ENCODE data around the gene TCTA. TPM values are rescaled to one million over a fixed set of nuclear protein-coding genes. Genes with fewer than 3 reads are reported as not detected.
A peak's percentile ranks its signal among the peaks of the same experiment; 100 is the strongest.

The TCTA gene
- total and polyA plus RNA-seq, 9 of the 15 experiments (the other 6 are each of a cell fraction or from before 2014, with no cell fraction given): 4.0 to 15.4 (median 8.2) TPM

DNA sequence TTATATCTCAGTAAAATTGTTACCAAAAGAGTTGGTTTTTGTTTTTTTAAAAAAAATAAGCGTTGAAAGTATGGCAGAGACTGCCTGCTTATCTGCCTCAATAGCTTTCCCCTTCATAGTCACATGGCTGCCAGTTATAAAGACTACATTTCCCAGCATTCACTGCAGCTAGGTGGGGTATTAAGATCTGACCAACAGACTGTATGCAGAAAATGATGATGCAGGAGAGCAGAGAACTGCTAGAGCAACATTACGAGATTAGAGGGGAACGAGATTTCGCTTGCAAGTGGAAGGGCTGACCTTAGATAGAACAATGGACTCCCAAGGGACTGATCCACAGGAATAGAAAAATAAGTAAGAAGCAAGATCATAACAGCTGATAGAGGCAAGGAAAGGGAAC is 14.8 kb upstream of the TCTA start (continued):
- TF ChIP-seq SRSF1 (IDR thresholded peaks at IDR 0.05; ENCODE audit: low read depth, low read length): no peak
- TF ChIP-seq TAF15 (IDR thresholded peaks at IDR 0.05; ENCODE audit: low read depth, low read length): no peak
- no peak for TF ChIP-seq MCM7 (IDR thresholded peaks at IDR 0.05)
- no peak for TF ChIP-seq SMAD3 (CRISPR knock-in tag; conservative IDR thresholded peaks at IDR 0.05)
- no peak for TF ChIP-seq FOXP1 (CRISPR knock-in tag; IDR thresholded peaks at IDR 0.05)
- TF ChIP-seq GATAD2A (IDR thresholded peaks at IDR 0.05): no peak
- no peak for TF ChIP-seq CBX5 (IDR thresholded peaks at IDR 0.05; ENCODE audit: borderline replicate concordance, low read depth)
- TF ChIP-seq HCFC1 (IDR thresholded peaks at IDR 0.05; ENCODE audit: low read depth, low read length): peak; percentile 89
- no peak for TF ChIP-seq ZNF253 (CRISPR knock-in tag; conservative IDR thresholded peaks at IDR 0.05)
- peak; percentile 10; the same call in 1 of the 2 replicates for TF ChIP-seq GATA2 (CRISPR knock-in tag; IDR thresholded peaks at IDR 0.05)
- TF ChIP-seq ZEB2 (IDR thresholded peaks at IDR 0.05): no peak
- TF ChIP-seq ZNF316 (IDR thresholded peaks at IDR 0.05): peak; percentile 40; the same call in 1 of the 2 replicates
- no peak for TF ChIP-seq ZNF395 (CRISPR knock-in tag; IDR thresholded peaks at IDR 0.05)
- TF ChIP-seq CXXC5 (CRISPR knock-in tag; IDR thresholded peaks at IDR 0.05): no peak
- TF ChIP-seq ZNF512 (tag; IDR thresholded peaks at IDR 0.05): no peak
- TF ChIP-seq PRPF4 (IDR thresholded peaks at IDR 0.05; ENCODE audit: insufficient read depth, low read depth, low read length, poor library complexity, severe bottlenecking): no peak
- 0 out of 2 replicates have a peak, but pooled peaks have one; percentile 19 for TF ChIP-seq C11orf30 (IDR thresholded peaks at IDR 0.05; ENCODE audit: low read depth)
- TF ChIP-seq ZNF165 (CRISPR knock-in tag; IDR thresholded peaks at IDR 0.05; ENCODE audit: borderline replicate concordance): no peak
- TF ChIP-seq ZKSCAN1 (IDR thresholded peaks at IDR 0.05; ENCODE audit: low read depth, low read length): no peak
- no peak for TF ChIP-seq STAT5A (IDR thresholded peaks at IDR 0.05; ENCODE audit: borderline replicate concordance, low read length)
- TF ChIP-seq NR2C1 (IDR thresholded peaks at IDR 0.05): no peak
- no peak for TF ChIP-seq NR2C1 (tag; IDR thresholded peaks at IDR 0.05)
- TF ChIP-seq TAF1 (IDR thresholded peaks at IDR 0.05; ENCODE audit: control insufficient read depth, extremely low read depth, insufficient read depth, low read length, severe bottlenecking): no peak
- no peak for TF ChIP-seq HDAC8 (tag; IDR thresholded peaks at IDR 0.05)
- no peak for TF ChIP-seq EZH2 (IDR thresholded peaks at IDR 0.05; ENCODE audit: borderline replicate concordance, low read depth, low read length)
- TF ChIP-seq SNIP1 (IDR thresholded peaks at IDR 0.05; ENCODE audit: low read depth): no peak
- TF ChIP-seq PREB (CRISPR knock-in tag; IDR thresholded peaks at IDR 0.05): no peak
- TF ChIP-seq HDAC1 (IDR thresholded peaks at IDR 0.05): no peak
- TF ChIP-seq SRF (CRISPR knock-in tag; IDR thresholded peaks at IDR 0.05): no peak

Data from K562 (cell line).